Neural cell (in vitro differentiated cells): ENCODE data around the gene TMEM266. TPM values are rescaled to one million over a fixed set of nuclear protein-coding genes. Genes with fewer than 3 reads are reported as not detected.

Experiments
- H2AFZ ChIP-seq: fragments of 200-600, 300-800 bp; sonication (generic), shearing (Covaris generic); 2 replicates; pipeline ENCODE4 v1.6.0; 2014; ENCODE audit warnings: low read depth, mild to moderate bottlenecking, antibody characterized with exemption, low read length, moderate library complexity
- H3F3A ChIP-seq: fragments of 200-600 bp; shearing (Covaris generic); 2 replicates; pipeline ENCODE4 v1.6.1; 2016; ENCODE audit warnings: mild to moderate bottlenecking, moderate library complexity, mixed read lengths, antibody characterized with exemption, low read length; ENCODE audit not compliant: insufficient read depth, poor library complexity, severe bottlenecking
- H3K27ac ChIP-seq: fragments of 200-600, 300-800 bp; sonication (generic), shearing (Covaris generic); 2 replicates; pipeline ENCODE4 v1.5.1; 2014; ENCODE audit warnings: mild to moderate bottlenecking, low read length, moderate library complexity
- H3K27me3 ChIP-seq: fragments of 300-800, 200-600 bp; sonication (generic), shearing (Covaris generic); 2 replicates; pipeline ENCODE4 v1.6.0; 2014; ENCODE audit warnings: mild to moderate bottlenecking, low read depth, low read length, moderate library complexity; ENCODE audit not compliant: insufficient read depth
- H3K36me3 ChIP-seq: fragments of 300-800, 200-600 bp; sonication (generic), shearing (Covaris generic); 2 replicates; pipeline ENCODE4 v1.5.1; 2014; ENCODE audit warnings: mild to moderate bottlenecking, antibody characterized with exemption, low read length, moderate library complexity; ENCODE audit not compliant: insufficient read depth
- H3K4me2 ChIP-seq: fragments of 300-800, 200-600 bp; sonication (generic), shearing (Covaris generic); 2 replicates; pipeline ENCODE4 v1.6.0; 2014; ENCODE audit warnings: mild to moderate bottlenecking, low read length
- H3K4me3 ChIP-seq: fragments of 300-800, 200-600 bp; sonication (generic), shearing (Covaris generic); 2 replicates; pipeline ENCODE4 v1.5.1; 2014; ENCODE audit warnings: mild to moderate bottlenecking, low read length, moderate library complexity
- H3K79me2 ChIP-seq: fragments of 200-600 bp; shearing (Covaris generic); replicated peaks from 2 replicates; pipeline ENCODE4 v1.6.0; 2014; ENCODE audit warnings: mild to moderate bottlenecking, low read length, moderate library complexity; ENCODE audit not compliant: insufficient read depth
- H3K9ac ChIP-seq: fragments of 300-800, 200-600 bp; sonication (generic), shearing (Covaris generic); 2 replicates; pipeline ENCODE4 v1.6.1; 2016; ENCODE audit warnings: mild to moderate bottlenecking, low read length, mixed read lengths
- H3K9me2 ChIP-seq: fragments of 200-600 bp; shearing (Covaris generic); 2 replicates; pipeline ENCODE4 v1.6.1; 2016; ENCODE audit warnings: mild to moderate bottlenecking, low read length, mixed read lengths; ENCODE audit not compliant: insufficient read depth
- H3K9me3 ChIP-seq: fragments of 200-600, 300-800 bp; sonication (generic), shearing (Covaris generic); 2 replicates; pipeline ENCODE4 v1.6.1; 2016; ENCODE audit warnings: mild to moderate bottlenecking, mixed run types, low read length, moderate library complexity, mixed read lengths
- H4K20me1 ChIP-seq: fragments of 200-600 bp; shearing (Covaris generic); 2 replicates; pipeline ENCODE4 v1.6.1; 2016; ENCODE audit warnings: mild to moderate bottlenecking, mixed run types; ENCODE audit not compliant: insufficient read depth
- TAF1 ChIP-seq: IDR thresholded peaks from 2 replicates; pipeline ENCODE4 v1.6.1; 2012; ENCODE audit warnings: low read depth
- polyA plus RNA-seq: library from polyadenylated mRNA; depleted of rRNA; stranded (reverse); fragments of >200 nt; gene quantifications from 2 replicates; pipeline ENCODE4 v1.2.3, GENCODE V29; 2014
- TF ChIP-seq, protein P1 (sequence below): IDR thresholded peaks from 2 replicates; pipeline ENCODE4 v1.6.1; 2012; ENCODE audit warnings: borderline replicate concordance
- TF ChIP-seq, protein P2 (sequence below): fragments of 450-650 bp; IDR thresholded peaks from 2 replicates; pipeline ENCODE4 v1.5.1; 2014; ENCODE audit warnings: antibody characterized with exemption, mild to moderate bottlenecking, moderate library complexity; ENCODE audit not compliant: poor library complexity, severe bottlenecking

Gene TMEM266
- polyA plus RNA-seq, 1 donor from 2014 or later = 17.6 TPM

DNA sequence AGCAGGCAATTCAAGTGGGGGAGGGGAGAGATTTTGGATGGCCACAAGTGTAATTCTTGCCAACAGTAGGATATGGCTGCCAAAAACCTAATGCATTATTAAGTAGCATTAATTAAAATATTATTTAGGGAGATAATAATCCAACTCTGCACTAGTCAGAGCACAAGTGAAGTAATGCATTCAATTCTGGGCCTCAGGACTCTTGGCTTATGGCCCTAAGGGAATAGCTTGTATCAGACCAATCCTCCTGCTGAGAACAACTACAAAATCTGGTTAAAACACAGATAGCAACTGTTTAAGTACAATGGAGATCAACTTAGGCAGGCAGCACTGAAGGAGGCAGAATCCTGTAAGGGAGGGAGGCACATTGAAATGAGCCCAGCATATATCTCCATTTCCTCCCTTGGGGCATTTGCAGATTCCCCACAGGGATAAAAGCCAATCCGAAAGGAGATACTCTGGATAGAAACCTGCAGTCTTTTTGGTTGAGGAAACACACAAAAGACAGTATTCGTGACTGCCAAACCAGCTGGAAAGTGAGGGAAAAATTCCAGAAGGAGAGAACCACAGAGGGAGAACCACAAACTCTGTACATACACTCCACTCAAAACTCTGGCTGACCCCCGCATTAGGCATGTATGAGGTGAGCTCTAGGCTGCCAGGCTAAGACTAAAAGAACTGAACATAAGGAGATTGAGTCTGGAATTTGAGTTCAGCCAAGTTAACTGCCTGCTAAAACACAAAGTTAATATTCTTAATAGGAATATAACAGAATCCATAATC lies 194.1 kb downstream of the TMEM266 start:
- no peaks in the 10 kb centered on the region for H4K20me1 ChIP-seq
- H3K9me2 ChIP-seq = no peaks in the 10 kb centered on the region
- no peaks in the 10 kb centered on the region for H3K27me3 ChIP-seq
- no peak overlapping the region for H3K27ac ChIP-seq
- H3K9ac ChIP-seq = no peak overlapping the region
- no peaks in the 10 kb centered on the region for H3K9me3 ChIP-seq
- H3K4me2 ChIP-seq = no peak overlapping the region
- H2AFZ ChIP-seq = no peak overlapping the region
- no peak overlapping the region for H3K4me3 ChIP-seq
- no peaks in the 10 kb centered on the region for H3K79me2 ChIP-seq
- H3K36me3 ChIP-seq = no peaks in the 10 kb centered on the region
- TF ChIP-seq TAF1 = no peak
- TF ChIP-seq, protein P1, sequence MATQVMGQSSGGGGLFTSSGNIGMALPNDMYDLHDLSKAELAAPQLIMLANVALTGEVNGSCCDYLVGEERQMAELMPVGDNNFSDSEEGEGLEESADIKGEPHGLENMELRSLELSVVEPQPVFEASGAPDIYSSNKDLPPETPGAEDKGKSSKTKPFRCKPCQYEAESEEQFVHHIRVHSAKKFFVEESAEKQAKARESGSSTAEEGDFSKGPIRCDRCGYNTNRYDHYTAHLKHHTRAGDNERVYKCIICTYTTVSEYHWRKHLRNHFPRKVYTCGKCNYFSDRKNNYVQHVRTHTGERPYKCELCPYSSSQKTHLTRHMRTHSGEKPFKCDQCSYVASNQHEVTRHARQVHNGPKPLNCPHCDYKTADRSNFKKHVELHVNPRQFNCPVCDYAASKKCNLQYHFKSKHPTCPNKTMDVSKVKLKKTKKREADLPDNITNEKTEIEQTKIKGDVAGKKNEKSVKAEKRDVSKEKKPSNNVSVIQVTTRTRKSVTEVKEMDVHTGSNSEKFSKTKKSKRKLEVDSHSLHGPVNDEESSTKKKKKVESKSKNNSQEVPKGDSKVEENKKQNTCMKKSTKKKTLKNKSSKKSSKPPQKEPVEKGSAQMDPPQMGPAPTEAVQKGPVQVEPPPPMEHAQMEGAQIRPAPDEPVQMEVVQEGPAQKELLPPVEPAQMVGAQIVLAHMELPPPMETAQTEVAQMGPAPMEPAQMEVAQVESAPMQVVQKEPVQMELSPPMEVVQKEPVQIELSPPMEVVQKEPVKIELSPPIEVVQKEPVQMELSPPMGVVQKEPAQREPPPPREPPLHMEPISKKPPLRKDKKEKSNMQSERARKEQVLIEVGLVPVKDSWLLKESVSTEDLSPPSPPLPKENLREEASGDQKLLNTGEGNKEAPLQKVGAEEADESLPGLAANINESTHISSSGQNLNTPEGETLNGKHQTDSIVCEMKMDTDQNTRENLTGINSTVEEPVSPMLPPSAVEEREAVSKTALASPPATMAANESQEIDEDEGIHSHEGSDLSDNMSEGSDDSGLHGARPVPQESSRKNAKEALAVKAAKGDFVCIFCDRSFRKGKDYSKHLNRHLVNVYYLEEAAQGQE = no peak
- TF ChIP-seq, protein P2, sequence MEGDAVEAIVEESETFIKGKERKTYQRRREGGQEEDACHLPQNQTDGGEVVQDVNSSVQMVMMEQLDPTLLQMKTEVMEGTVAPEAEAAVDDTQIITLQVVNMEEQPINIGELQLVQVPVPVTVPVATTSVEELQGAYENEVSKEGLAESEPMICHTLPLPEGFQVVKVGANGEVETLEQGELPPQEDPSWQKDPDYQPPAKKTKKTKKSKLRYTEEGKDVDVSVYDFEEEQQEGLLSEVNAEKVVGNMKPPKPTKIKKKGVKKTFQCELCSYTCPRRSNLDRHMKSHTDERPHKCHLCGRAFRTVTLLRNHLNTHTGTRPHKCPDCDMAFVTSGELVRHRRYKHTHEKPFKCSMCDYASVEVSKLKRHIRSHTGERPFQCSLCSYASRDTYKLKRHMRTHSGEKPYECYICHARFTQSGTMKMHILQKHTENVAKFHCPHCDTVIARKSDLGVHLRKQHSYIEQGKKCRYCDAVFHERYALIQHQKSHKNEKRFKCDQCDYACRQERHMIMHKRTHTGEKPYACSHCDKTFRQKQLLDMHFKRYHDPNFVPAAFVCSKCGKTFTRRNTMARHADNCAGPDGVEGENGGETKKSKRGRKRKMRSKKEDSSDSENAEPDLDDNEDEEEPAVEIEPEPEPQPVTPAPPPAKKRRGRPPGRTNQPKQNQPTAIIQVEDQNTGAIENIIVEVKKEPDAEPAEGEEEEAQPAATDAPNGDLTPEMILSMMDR = no peak
- H3F3A ChIP-seq = no peaks in the 10 kb centered on the region

Other genes with a start within 250 kb of the TMEM266 start
- 69.0 and 83.8 TPM in 2 replicates for gene UBE2Q2, start 216.5 kb upstream of the TMEM266 start, polyA plus RNA-seq
- gene FBXO22, start 156.1 kb upstream of the TMEM266 start, polyA plus RNA-seq = 44.2 and 52.3 TPM in 2 replicates
- 1.4 TPM in 1 of 2 replicates, not detected in the other for gene NRG4, start 47.6 kb upstream of the TMEM266 start, polyA plus RNA-seq